ENCODE measurements around the gene MEA1. TPM values are rescaled to one million over a fixed set of nuclear protein-coding genes. Genes with fewer than 3 reads are reported as not detected.

MEA1 gene
- total RNA-seq, 1 donor from 2014 or later, result 31.4 TPM

GRCh38 chr6:43040542-43041257 is 27.0 kb upstream of the MEA1 start:
- FAIRE-seq (no peak), DNase-seq (ENCODE audit: low spot score in 2 of 2) (no peak)

- DNase-seq (ENCODE audit: low spot score in 2 of 2), result no peak
- no peak for FAIRE-seq
Observed at GRCh38 chr6:43038727-43039126, 25.0 kb upstream of the MEA1 start.

GRCh38 chr6:43037706-43038105 is 24.0 kb upstream of the MEA1 start:
- FAIRE-seq (no peak), DNase-seq (ENCODE audit: low spot score in 2 of 2) (no peak)

- no peak for FAIRE-seq
- DNase-seq (ENCODE audit: low spot score in 2 of 2), result no peak
Observed at GRCh38 chr6:43037197-43037596, 23.5 kb upstream of the MEA1 start.

GRCh38 chr6:43036712-43037111 is 23.0 kb upstream of the MEA1 start:
- DNase-seq (ENCODE audit: low spot score in 2 of 2) (no peak), FAIRE-seq (no peak)

- DNase-seq (ENCODE audit: low spot score in 2 of 2) (no peak), FAIRE-seq (no peak)
Observed at GRCh38 chr6:43035495-43036194, 21.9 kb upstream of the MEA1 start.

GRCh38 chr6:43034190-43034525 is 20.4 kb upstream of the MEA1 start:
- DNase-seq (ENCODE audit: low spot score in 2 of 2), result no peak
- FAIRE-seq, result no peak

GRCh38 chr6:43033496-43034189 is 19.9 kb upstream of the MEA1 start:
- FAIRE-seq (no peak), DNase-seq (ENCODE audit: low spot score in 2 of 2) (no peak)

- FAIRE-seq, result no peak
- DNase-seq (ENCODE audit: low spot score in 2 of 2), result no peak
Observed at GRCh38 chr6:43032326-43032725, 18.6 kb upstream of the MEA1 start.

GRCh38 chr6:43029120-43029519 is 15.4 kb upstream of the MEA1 start:
- DNase-seq (ENCODE audit: low spot score in 2 of 2), result no peak
- FAIRE-seq, result no peak

- DNase-seq (ENCODE audit: low spot score in 2 of 2) (no peak), FAIRE-seq (no peak)
Observed at GRCh38 chr6:43026365-43026764, 12.6 kb upstream of the MEA1 start.

GRCh38 chr6:43024436-43024835 is 10.7 kb upstream of the MEA1 start:
- no peak for FAIRE-seq

GRCh38 chr6:43021270-43022047 is 7.7 kb upstream of the MEA1 start, which contains the start of gene RRP36:
Gene RRP36, plus strand, starts transcription at chr6:43021623. Its CDS starts 32 bp downstream, at chr6:43021655.
- DNase-seq (ENCODE audit: low spot score in 2 of 2) (peak; percentile 78 to 86), FAIRE-seq (no peak)

More at GRCh38 chr6:43024436-43024835, 10.7 kb upstream of the MEA1 start:
- no peak for DNase-seq (ENCODE audit: low spot score in 2 of 2)

GRCh38 chr6:43020847-43021246 is 7.1 kb upstream of the MEA1 start:
- DNase-seq (ENCODE audit: low spot score in 2 of 2) (no peak), FAIRE-seq (no peak)

GRCh38 chr6:43020052-43020705 is 6.4 kb upstream of the MEA1 start:
- DNase-seq (ENCODE audit: low spot score in 2 of 2) (no peak), FAIRE-seq (no peak)

GRCh38 chr6:43019152-43019551 is 5.4 kb upstream of the MEA1 start:
- FAIRE-seq (no peak), DNase-seq (ENCODE audit: low spot score in 2 of 2) (no peak)

- FAIRE-seq (no peak), DNase-seq (ENCODE audit: low spot score in 2 of 2) (no peak)
Observed at GRCh38 chr6:43016943-43017334, 3.2 kb upstream of the MEA1 start.

- FAIRE-seq, result no peak
- no peak for DNase-seq (ENCODE audit: low spot score in 2 of 2)
Observed at GRCh38 chr6:43016176-43016942, 2.6 kb upstream of the MEA1 start.

GRCh38 chr6:43014434-43014909 is 726 bp upstream of the MEA1 start:
- no peak for FAIRE-seq

More at GRCh38 chr6:43014434-43014909, 726 bp upstream of the MEA1 start:
- no peak for DNase-seq (ENCODE audit: low spot score in 2 of 2)
